Liver (tissue), 3 donors: ENCODE results near the gene SCN2A.

ENCODE experiments used
- ATF3 ChIP-seq: IDR thresholded peaks from 2 replicates; pipeline ENCODE4 v1.6.1; 2016; ENCODE audit warnings: antibody characterized with exemption
- CTCF ChIP-seq: fragments of 150-350 bp; IDR thresholded peaks from 2 replicates; pipeline ENCODE4 v1.5.1; 2017; ENCODE audit warnings: improper control_type of control experiment, low read depth, low read length; ENCODE audit not compliant: missing input control
- GABPA ChIP-seq, 2 donors: IDR thresholded peaks in 1 of 2; conservative IDR thresholded peaks in 1 of 2; 2 replicates each; pipeline ENCODE4 v1.6.1; 2016; ENCODE audit warnings: antibody characterized with exemption in 2 of 2, mild to moderate bottlenecking in 1 of 2, moderate library complexity in 1 of 2
- RAD21 ChIP-seq, 2 donors: IDR thresholded peaks; 2 replicates each; pipeline ENCODE4 v1.6.1; 2016; ENCODE audit warnings: antibody characterized with exemption in 2 of 2, mild to moderate bottlenecking in 2 of 2
- RXRA ChIP-seq, 2 donors: IDR thresholded peaks; 2 replicates each; pipeline ENCODE4 v1.6.1; 2017 to 2018; ENCODE audit warnings: antibody characterized with exemption in 2 of 2, mild to moderate bottlenecking in 1 of 2
- SP1 ChIP-seq: IDR thresholded peaks from 2 replicates; pipeline ENCODE4 v1.6.1; 2018; ENCODE audit warnings: antibody characterized with exemption, mild to moderate bottlenecking
- ZBTB33 ChIP-seq: IDR thresholded peaks from 2 replicates; pipeline ENCODE4 v1.6.1; 2016; ENCODE audit warnings: antibody characterized with exemption
- TF ChIP-seq, protein P1 (sequence below): IDR thresholded peaks from 2 replicates; pipeline ENCODE4 v1.6.1; 2016; ENCODE audit warnings: antibody characterized with exemption, mild to moderate bottlenecking
- donor health status: healthy.
- donor health status: healthy.

- TF ChIP-seq CTCF (no peak), ATF3 (no peak), ZBTB33 (no peak), RAD21 (IDR thresholded peaks at IDR 0.05) (no peak), RXRA (IDR thresholded peaks at IDR 0.05) (no peak), SP1 (no peak), GABPA (IDR thresholded peaks at IDR 0.05 in 1 of 2, conservative IDR thresholded peaks at IDR 0.05 in 1 of 2) (no peak)
- TF ChIP-seq, protein P1, sequence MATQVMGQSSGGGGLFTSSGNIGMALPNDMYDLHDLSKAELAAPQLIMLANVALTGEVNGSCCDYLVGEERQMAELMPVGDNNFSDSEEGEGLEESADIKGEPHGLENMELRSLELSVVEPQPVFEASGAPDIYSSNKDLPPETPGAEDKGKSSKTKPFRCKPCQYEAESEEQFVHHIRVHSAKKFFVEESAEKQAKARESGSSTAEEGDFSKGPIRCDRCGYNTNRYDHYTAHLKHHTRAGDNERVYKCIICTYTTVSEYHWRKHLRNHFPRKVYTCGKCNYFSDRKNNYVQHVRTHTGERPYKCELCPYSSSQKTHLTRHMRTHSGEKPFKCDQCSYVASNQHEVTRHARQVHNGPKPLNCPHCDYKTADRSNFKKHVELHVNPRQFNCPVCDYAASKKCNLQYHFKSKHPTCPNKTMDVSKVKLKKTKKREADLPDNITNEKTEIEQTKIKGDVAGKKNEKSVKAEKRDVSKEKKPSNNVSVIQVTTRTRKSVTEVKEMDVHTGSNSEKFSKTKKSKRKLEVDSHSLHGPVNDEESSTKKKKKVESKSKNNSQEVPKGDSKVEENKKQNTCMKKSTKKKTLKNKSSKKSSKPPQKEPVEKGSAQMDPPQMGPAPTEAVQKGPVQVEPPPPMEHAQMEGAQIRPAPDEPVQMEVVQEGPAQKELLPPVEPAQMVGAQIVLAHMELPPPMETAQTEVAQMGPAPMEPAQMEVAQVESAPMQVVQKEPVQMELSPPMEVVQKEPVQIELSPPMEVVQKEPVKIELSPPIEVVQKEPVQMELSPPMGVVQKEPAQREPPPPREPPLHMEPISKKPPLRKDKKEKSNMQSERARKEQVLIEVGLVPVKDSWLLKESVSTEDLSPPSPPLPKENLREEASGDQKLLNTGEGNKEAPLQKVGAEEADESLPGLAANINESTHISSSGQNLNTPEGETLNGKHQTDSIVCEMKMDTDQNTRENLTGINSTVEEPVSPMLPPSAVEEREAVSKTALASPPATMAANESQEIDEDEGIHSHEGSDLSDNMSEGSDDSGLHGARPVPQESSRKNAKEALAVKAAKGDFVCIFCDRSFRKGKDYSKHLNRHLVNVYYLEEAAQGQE: no peak
Measured at GRCh38 chr2:165239856-165240515, 772 bp downstream of the SCN2A start.
